Mesendoderm (in vitro differentiated cells): Measurements from ENCODE around the gene UTY.

Experiments
- DNase-seq: peaks from one replicate; pipeline ENCODE4 v3.0.0; 2013
- H2AK5ac ChIP-seq: 2 replicates; pipeline ENCODE4 v1.6.1; 2013; ENCODE audit warnings: low read length, inconsistent platforms
- H2BK120ac ChIP-seq: 2 replicates; pipeline ENCODE4 v1.6.1; 2013; ENCODE audit warnings: low read depth, mild to moderate bottlenecking, low read length, moderate library complexity, mixed read lengths
- H2BK15ac ChIP-seq: replicated peaks from 2 replicates; pipeline ENCODE4 v1.6.1; 2013; ENCODE audit warnings: low read depth, mild to moderate bottlenecking, moderate library complexity
- H2BK5ac ChIP-seq: 2 replicates; pipeline ENCODE4 v1.6.1; 2013; ENCODE audit warnings: low read length, inconsistent platforms
- H3K18ac ChIP-seq: 2 replicates; pipeline ENCODE4 v1.6.1; 2013; ENCODE audit warnings: mild to moderate bottlenecking, low read length, mixed read lengths
- H3K23ac ChIP-seq: one replicate; pipeline ENCODE4 v1.6.1; 2013; ENCODE audit warnings: low read length
- H3K27ac ChIP-seq: 2 replicates; pipeline ENCODE4 v1.5.1; 2013; ENCODE audit warnings: low read depth, mild to moderate bottlenecking, inconsistent platforms, low read length, moderate library complexity
- H3K27me3 ChIP-seq: 2 replicates; pipeline ENCODE4 v1.6.1; 2013; ENCODE audit warnings: low read length, control low read depth, mild to moderate bottlenecking, inconsistent platforms; ENCODE audit not compliant: insufficient read depth, poor library complexity
- H3K36me3 ChIP-seq: 2 replicates; pipeline ENCODE4 v1.6.1; 2013; ENCODE audit warnings: low read length, inconsistent platforms; ENCODE audit not compliant: control insufficient read depth, insufficient read depth
- H3K4ac ChIP-seq: one replicate; pipeline ENCODE4 v1.6.1; 2013; ENCODE audit warnings: low read depth, mild to moderate bottlenecking, low read length, moderate library complexity
- H3K4me1 ChIP-seq: 2 replicates; pipeline ENCODE4 v1.6.1; 2013; ENCODE audit warnings: low read depth, low read length, inconsistent platforms; ENCODE audit not compliant: control insufficient read depth
- H3K4me2 ChIP-seq: 2 replicates; pipeline ENCODE4 v1.6.1; 2013; ENCODE audit warnings: low read length
- H3K4me3 ChIP-seq: 2 replicates; pipeline ENCODE4 v1.5.1; 2013; ENCODE audit warnings: mild to moderate bottlenecking, low read length
- H3K56ac ChIP-seq: one replicate; pipeline ENCODE4 v1.6.1; 2013; ENCODE audit warnings: low read length
- H3K79me1 ChIP-seq: 2 replicates; pipeline ENCODE4 v1.6.1; 2013; ENCODE audit warnings: low read length, inconsistent platforms
- H3K79me2 ChIP-seq: 2 replicates; pipeline ENCODE4 v1.6.1; 2013; ENCODE audit warnings: mild to moderate bottlenecking, low read length; ENCODE audit not compliant: control insufficient read depth, insufficient read depth
- H3K9ac ChIP-seq: 2 replicates; pipeline ENCODE4 v1.6.1; 2013; ENCODE audit warnings: low read length, inconsistent platforms
- H4K5ac ChIP-seq: one replicate; pipeline ENCODE4 v1.6.1; 2013; ENCODE audit warnings: low read length
- H4K8ac ChIP-seq: one replicate; pipeline ENCODE4 v1.6.1; 2013; ENCODE audit warnings: low read depth, mild to moderate bottlenecking, control low read depth, low read length, moderate library complexity
- WGBS: extraction: QIAGEN DNeasy Blood & Tissue Kit; methylation state at CpG from one replicate; pipeline ENCODE4 v1.1.7; 2013; ENCODE audit warnings: low lambda C conversion rate, missing lambda C conversion rate; ENCODE audit not compliant: insufficient coverage; ENCODE audit errors: extremely low coverage; 5-methylcytosine and 5-hydroxymethylcytosine counted together

UTY gene

GRCh38 chrY:13363641-13364040 lies 116.2 kb downstream of the UTY start:
- H2BK5ac ChIP-seq = no peak overlapping the region
- WGBS = no CpG with 5 or more reads among the region's 2 CpGs
- H3K27me3 ChIP-seq = no peaks in the 10 kb centered on the region
- DNase-seq = no peak
- H3K4me1 ChIP-seq = no peaks in the 10 kb centered on the region
- no peaks in the 10 kb centered on the region for H3K79me1 ChIP-seq
- H4K5ac ChIP-seq = no peak overlapping the region
- no peak overlapping the region for H4K8ac ChIP-seq
- no peak overlapping the region for H3K56ac ChIP-seq
- H3K4ac ChIP-seq = no peak overlapping the region
- no peak overlapping the region for H2BK120ac ChIP-seq
- H3K4me3 ChIP-seq = no peak overlapping the region
- H3K79me2 ChIP-seq = no peaks in the 10 kb centered on the region
- no peak overlapping the region for H3K27ac ChIP-seq
- no peak overlapping the region for H2AK5ac ChIP-seq
- no peak overlapping the region for H3K18ac ChIP-seq
- no peaks in the 10 kb centered on the region for H3K36me3 ChIP-seq
- no peak overlapping the region for H3K23ac ChIP-seq
- no peak overlapping the region for H3K4me2 ChIP-seq
- no peak overlapping the region for H3K9ac ChIP-seq
- no peak overlapping the region for H2BK15ac ChIP-seq

GRCh38 chrY:13362662-13363061 lies 117.2 kb downstream of the UTY start:
- Histone ChIP-seq H3K9ac (no peak overlapping the region), H3K79me1 (no peaks in the 10 kb centered on the region), H4K5ac (no peak overlapping the region), H3K18ac (no peak overlapping the region), H2BK5ac (no peak overlapping the region), H3K79me2 (no peaks in the 10 kb centered on the region), H3K27ac (no peak overlapping the region), H3K36me3 (no peaks in the 10 kb centered on the region), H3K4me3 (no peak overlapping the region), H3K4me1 (no peaks in the 10 kb centered on the region), H3K4me2 (no peak overlapping the region), H3K56ac (no peak overlapping the region), H2BK15ac (no peak overlapping the region), H3K27me3 (no peaks in the 10 kb centered on the region), H3K23ac (no peak overlapping the region), H2AK5ac (no peak overlapping the region), H2BK120ac (no peak overlapping the region), H3K4ac (no peak overlapping the region), H4K8ac (no peak overlapping the region)
- no CpG with 5 or more reads among the region's 2 CpGs for WGBS
- DNase-seq = no peak

- Histone ChIP-seq H3K4me3 (no peak overlapping the region), H3K23ac (no peak overlapping the region), H3K18ac (no peak overlapping the region), H3K4me2 (no peak overlapping the region), H2AK5ac (no peak overlapping the region), H3K27ac (no peak overlapping the region), H3K4me1 (no peaks in the 10 kb centered on the region), H3K27me3 (no peaks in the 10 kb centered on the region), H4K8ac (no peak overlapping the region), H2BK120ac (no peak overlapping the region), H4K5ac (no peak overlapping the region), H3K4ac (no peak overlapping the region), H3K79me2 (no peaks in the 10 kb centered on the region), H3K79me1 (no peaks in the 10 kb centered on the region), H3K9ac (no peak overlapping the region), H3K36me3 (no peaks in the 10 kb centered on the region), H2BK5ac (no peak overlapping the region), H2BK15ac (no peak overlapping the region), H3K56ac (no peak overlapping the region)
- no CpG with 5 or more reads among the region's 2 CpGs for WGBS
- peak; percentile 70 for DNase-seq
These were observed 117.9 kb downstream of the UTY start for GRCh38 chrY:13361656-13362636.

GRCh38 chrY:13351443-13351842 lies 128.4 kb downstream of the UTY start:
- Histone ChIP-seq H3K56ac (no peak overlapping the region), H3K4me1 (no peaks in the 10 kb centered on the region), H2BK120ac (no peak overlapping the region), H3K4ac (no peak overlapping the region), H3K9ac (no peak overlapping the region), H3K79me2 (no peaks in the 10 kb centered on the region), H3K18ac (no peak overlapping the region), H4K8ac (no peak overlapping the region), H3K23ac (no peak overlapping the region), H3K27ac (no peak overlapping the region), H3K36me3 (no peaks in the 10 kb centered on the region), H3K4me3 (no peak overlapping the region), H2BK5ac (no peak overlapping the region), H4K5ac (no peak overlapping the region), H3K79me1 (no peaks in the 10 kb centered on the region), H3K4me2 (no peak overlapping the region), H2AK5ac (no peak overlapping the region), H3K27me3 (no peaks in the 10 kb centered on the region), H2BK15ac (no peak overlapping the region)
- WGBS = no CpG with 5 or more reads among the region's 4 CpGs
- DNase-seq = no peak

GRCh38 chrY:13347106-13347505 lies 132.7 kb downstream of the UTY start:
- no peak overlapping the region for H3K27ac ChIP-seq
- no peak overlapping the region for H2AK5ac ChIP-seq
- no peak overlapping the region for H3K56ac ChIP-seq
- no peak overlapping the region for H2BK15ac ChIP-seq
- no CpG with 5 or more reads among the region's 5 CpGs for WGBS
- no peak overlapping the region for H2BK120ac ChIP-seq
- no peak overlapping the region for H4K8ac ChIP-seq
- H3K9ac ChIP-seq = no peak overlapping the region
- no peak overlapping the region for H4K5ac ChIP-seq
- H3K79me1 ChIP-seq = no peaks in the 10 kb centered on the region
- no peaks in the 10 kb centered on the region for H3K27me3 ChIP-seq
- H3K23ac ChIP-seq = no peak overlapping the region
- no peak overlapping the region for H3K4me3 ChIP-seq
- no peaks in the 10 kb centered on the region for H3K36me3 ChIP-seq
- no peaks in the 10 kb centered on the region for H3K79me2 ChIP-seq
- DNase-seq = no peak
- no peak overlapping the region for H3K18ac ChIP-seq
- H2BK5ac ChIP-seq = no peak overlapping the region
- no peak overlapping the region for H3K4ac ChIP-seq
- H3K4me2 ChIP-seq = no peak overlapping the region
- H3K4me1 ChIP-seq = no peaks in the 10 kb centered on the region
